ENCODE results near the gene CIDEC. TPM values are rescaled to one million over a fixed set of nuclear protein-coding genes. Genes with fewer than 3 reads are reported as not detected.

Gene CIDEC
- total RNA-seq, 4 donors from 2014 or later = 2.8 to 23.7 (median 9.0) TPM

DNA sequence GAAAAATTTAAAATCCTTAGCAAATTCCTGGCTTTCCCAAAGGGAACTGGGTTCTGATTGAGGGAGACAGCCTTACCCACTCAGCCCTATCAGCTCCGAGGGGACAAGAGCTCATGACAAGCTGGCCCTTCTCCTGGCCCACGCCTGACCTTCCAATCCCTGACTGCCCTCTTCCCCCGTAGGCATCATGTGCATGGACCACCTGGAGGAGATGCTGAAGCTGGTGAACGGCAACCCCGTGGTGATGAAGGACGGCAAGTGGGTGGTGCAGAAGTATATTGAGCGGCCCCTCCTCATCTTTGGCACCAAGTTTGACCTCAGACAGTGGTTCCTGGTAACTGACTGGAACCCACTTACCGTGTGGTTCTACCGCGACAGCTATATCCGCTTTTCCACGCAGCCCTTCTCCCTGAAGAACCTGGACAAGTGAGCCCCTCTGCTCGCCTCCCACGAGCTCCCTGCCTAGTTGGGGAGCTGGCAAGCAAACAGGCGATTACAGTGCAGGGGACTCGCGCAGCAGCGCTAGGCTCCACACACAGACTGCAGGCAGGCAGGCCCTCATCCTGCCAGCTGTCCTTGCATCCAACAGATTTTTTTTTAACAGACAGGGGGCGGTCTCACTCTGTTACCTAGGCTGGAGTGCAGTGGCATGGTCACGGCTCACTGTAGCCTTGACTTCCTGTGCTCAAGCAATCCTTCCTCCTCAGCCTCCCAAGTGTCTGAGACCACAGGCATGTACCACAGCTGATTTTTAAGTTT lies 53.1 kb downstream of the CIDEC start:
- H3K4me3 ChIP-seq (ENCODE audit: low read depth, poor library complexity, severe bottlenecking) = no peak overlapping the region
- WGBS, 2 donors = 80 to 89% methylated on average over 20 of the region's 20 CpGs
- no peak for TF ChIP-seq POLR2A (IDR thresholded peaks at IDR 0.05)
- TF ChIP-seq, protein P1, sequence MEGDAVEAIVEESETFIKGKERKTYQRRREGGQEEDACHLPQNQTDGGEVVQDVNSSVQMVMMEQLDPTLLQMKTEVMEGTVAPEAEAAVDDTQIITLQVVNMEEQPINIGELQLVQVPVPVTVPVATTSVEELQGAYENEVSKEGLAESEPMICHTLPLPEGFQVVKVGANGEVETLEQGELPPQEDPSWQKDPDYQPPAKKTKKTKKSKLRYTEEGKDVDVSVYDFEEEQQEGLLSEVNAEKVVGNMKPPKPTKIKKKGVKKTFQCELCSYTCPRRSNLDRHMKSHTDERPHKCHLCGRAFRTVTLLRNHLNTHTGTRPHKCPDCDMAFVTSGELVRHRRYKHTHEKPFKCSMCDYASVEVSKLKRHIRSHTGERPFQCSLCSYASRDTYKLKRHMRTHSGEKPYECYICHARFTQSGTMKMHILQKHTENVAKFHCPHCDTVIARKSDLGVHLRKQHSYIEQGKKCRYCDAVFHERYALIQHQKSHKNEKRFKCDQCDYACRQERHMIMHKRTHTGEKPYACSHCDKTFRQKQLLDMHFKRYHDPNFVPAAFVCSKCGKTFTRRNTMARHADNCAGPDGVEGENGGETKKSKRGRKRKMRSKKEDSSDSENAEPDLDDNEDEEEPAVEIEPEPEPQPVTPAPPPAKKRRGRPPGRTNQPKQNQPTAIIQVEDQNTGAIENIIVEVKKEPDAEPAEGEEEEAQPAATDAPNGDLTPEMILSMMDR (IDR thresholded peaks at IDR 0.05) = no peak
- intact Hi-C loops (cut with DNase I; ENCODE audit: low total_unique reads) = no loop called here
- DNase-seq (ENCODE audit: low spot score in 2 of 2) = no peak

DNA sequence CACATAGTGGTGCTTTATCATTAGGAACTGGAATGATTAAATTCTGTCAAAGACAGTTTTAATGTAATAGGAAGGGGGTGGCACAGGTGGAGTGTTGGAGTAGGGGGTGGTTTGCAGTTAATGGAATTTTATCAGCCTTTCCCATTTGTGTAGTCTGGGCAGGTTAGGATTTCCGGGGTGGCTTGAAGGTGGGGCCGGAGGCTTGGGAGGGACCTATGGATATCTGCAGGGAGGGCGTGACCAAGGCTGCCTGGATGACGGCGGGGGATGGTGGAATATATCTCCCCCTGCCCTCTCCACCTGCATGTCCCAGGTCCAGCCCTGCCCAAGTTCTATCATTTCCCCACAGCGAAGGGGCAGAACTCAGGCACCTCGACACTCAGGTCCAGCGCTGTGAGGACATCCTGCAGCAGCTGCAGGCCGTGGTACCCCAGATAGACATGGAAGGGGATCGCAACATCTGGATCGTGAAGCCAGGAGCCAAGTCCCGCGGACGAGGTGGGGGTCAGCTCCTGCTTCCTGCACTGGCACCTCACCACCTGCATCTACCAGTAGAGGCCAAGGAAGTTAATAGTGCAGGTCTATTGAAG lies 54.5 kb downstream of the CIDEC start:
- no peak for TF ChIP-seq POLR2A (IDR thresholded peaks at IDR 0.05)
- TF ChIP-seq, protein P1 (IDR thresholded peaks at IDR 0.05) = no peak
- WGBS, 2 donors = 65 to 73% methylated on average over 14 of the region's 14 CpGs
- no peak for DNase-seq (ENCODE audit: low spot score in 2 of 2)
- intact Hi-C loops (cut with DNase I; ENCODE audit: low total_unique reads) = no loop called here
- no peak overlapping the region for H3K4me3 ChIP-seq (ENCODE audit: low read depth, poor library complexity, severe bottlenecking)

DNA sequence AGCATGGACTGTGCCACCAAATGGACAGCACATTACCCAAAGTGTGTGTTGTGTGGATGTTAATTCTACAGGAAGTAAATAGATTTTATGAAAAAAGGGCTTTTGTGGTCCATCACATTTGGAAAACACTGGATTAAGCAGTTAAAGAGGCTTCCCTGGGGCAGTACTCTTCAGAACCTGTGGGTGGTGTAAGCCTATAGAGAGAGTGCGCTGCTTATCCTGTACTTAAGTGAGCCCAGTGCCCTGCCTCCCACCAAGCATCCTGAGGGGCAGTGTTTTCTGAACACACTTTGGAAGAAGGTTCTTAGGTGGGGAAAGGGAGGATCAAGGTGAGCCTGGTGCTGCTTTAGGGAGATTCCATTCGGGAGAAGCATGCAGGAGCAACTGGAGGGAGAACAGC lies 59.1 kb downstream of the CIDEC start:
- no peak for TF ChIP-seq POLR2A (IDR thresholded peaks at IDR 0.05)
- TF ChIP-seq, protein P1 (IDR thresholded peaks at IDR 0.05) = no peak
- WGBS, 2 donors = 70 to 74% methylated on average over 2 of the region's 2 CpGs
- no peak for DNase-seq (ENCODE audit: low spot score in 2 of 2)
- H3K4me3 ChIP-seq (ENCODE audit: low read depth, poor library complexity, severe bottlenecking) = no peak overlapping the region
- intact Hi-C loops (cut with DNase I; ENCODE audit: low total_unique reads) = no loop called here

DNA sequence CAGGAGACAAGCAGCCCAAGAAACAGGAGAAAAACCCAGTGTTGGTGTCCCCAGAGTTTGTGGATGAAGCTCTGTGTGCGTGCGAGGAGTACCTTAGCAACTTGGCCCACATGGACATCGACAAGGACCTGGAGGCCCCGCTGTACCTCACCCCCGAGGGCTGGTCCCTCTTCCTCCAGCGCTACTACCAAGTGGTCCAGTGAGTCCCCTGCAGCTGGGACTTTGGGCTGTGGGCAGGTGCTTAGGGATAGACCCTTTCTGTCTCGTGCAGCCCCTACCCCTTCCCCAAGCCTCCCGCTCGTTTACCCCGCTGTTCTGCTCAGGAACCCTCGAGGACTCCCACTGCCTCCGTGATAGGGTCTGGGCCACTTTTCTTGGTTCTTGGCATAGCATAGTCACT lies 59.5 kb downstream of the CIDEC start:
- WGBS, 2 donors = 88 to 91% methylated on average over 7 to 12 of the region's 12 CpGs
- H3K4me3 ChIP-seq (ENCODE audit: low read depth, poor library complexity, severe bottlenecking) = no peak overlapping the region
- TF ChIP-seq POLR2A (IDR thresholded peaks at IDR 0.05) = no peak
- TF ChIP-seq, protein P1 (IDR thresholded peaks at IDR 0.05) = no peak
- intact Hi-C loops (cut with DNase I; ENCODE audit: low total_unique reads) = no loop called here
- no peak for DNase-seq (ENCODE audit: low spot score in 2 of 2)

DNA sequence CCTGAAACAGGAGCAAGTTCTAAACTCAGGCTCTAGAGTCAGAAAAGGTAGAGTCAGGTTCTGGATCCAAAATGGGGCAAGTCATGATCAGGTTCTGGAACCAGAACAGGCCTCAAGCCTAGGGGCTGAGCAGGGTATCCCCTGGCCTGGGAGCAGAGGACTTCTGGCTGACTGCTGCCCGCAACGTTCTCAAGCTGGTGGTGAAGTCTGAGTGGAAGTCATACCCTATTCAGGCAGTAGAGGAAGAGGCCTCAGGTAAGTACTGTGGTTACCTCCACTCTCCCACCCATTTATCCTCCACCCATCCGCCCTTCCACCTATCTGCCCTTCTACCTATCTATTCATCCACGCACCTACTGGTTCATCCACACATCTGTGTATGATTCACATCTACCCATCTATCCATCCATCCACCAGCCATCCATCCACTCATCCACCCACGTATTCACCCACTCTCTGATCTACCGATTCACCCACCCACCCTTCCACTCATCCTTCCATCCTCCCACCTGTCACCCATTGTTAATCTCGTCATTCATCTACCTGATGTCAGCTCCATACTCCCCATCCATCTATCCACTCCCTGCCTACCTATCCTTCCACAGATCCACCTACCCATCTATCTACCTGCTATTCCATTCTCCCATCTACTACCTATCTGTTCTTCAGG lies 61.3 kb downstream of the CIDEC start:
- 95 to 97% methylated on average over 6 to 7 of the region's 7 CpGs for WGBS, 2 donors
- intact Hi-C loops (cut with DNase I; ENCODE audit: low total_unique reads) = no loop called here

More for the DNA sequence above, 61.3 kb downstream of the CIDEC start:
- TF ChIP-seq POLR2A (IDR thresholded peaks at IDR 0.05) = no peak
- TF ChIP-seq, protein P1 (IDR thresholded peaks at IDR 0.05) = no peak
- no peak for DNase-seq (ENCODE audit: low spot score in 2 of 2)
- H3K4me3 ChIP-seq (ENCODE audit: low read depth, poor library complexity, severe bottlenecking) = no peak overlapping the region
